Stimulated activated CD8-positive, alpha-beta memory T cell treated with anti-CD3 and anti-CD28 coated beads, Interleukin-12 subunit alpha, Interleukin-12 subunit beta, amount 100 ng/mL, for 24 hours (primary cell): ENCODE measurements around the gene TMEM239.
"Not testable (repeated sequence)": the region's sequence is repeated elsewhere in the genome, so short reads cannot be mapped to it uniquely, and the experiment has no call there.

ENCODE experiments used
- DNase-seq: peaks from one replicate; pipeline ENCODE4 v3.0.0-alpha.2; 2020; ENCODE audit errors: extremely low read depth

Gene TMEM239

DNA sequence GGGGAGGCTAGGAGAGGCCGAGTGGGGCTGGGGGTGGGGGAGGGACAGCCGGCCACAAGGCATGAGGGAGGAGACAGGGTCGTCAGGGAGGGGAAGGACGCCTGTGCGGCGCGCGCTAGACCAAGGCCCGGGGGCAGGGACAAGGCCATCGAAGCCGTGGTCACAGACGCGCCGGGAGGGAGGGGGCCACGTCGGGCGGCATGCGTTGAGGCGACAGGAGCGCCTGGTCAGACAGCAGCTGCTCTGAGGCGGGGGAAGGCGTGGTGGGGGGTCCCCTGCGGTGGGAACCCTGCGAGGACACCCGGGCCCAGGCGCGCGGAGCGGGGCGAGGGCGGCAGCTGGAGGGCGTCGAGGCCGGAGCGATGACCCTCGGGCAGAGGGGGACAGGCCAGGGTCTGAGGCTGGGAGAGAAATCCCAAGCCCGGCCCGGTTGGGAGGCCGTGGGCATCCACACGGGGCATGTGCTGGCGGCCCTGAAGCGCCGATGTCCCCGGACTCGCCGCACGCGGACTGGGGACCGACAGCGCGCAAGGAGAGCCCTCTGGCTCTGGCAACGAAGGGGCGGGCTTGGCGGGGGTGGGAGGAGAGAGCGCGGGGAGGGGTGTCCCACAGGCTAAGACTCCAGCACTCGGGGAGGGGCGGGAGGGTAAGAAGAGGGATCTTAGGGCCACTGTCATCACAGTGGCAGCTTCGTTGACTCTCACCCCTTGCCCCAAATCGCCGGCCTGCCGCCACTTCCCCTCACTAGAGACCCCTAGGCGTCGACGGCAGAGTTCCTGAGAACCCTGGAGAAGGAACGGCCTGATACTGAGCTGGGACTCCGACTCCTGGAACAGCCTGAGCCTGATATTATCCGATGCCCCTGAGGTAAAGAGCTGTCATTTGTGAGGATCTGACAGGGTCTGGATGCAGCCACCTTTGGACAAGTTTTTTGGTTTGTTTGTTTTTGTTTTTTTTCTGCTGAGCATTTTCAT is 5.0 kb downstream of the TMEM239 start:
- no peak for DNase-seq

DNA sequence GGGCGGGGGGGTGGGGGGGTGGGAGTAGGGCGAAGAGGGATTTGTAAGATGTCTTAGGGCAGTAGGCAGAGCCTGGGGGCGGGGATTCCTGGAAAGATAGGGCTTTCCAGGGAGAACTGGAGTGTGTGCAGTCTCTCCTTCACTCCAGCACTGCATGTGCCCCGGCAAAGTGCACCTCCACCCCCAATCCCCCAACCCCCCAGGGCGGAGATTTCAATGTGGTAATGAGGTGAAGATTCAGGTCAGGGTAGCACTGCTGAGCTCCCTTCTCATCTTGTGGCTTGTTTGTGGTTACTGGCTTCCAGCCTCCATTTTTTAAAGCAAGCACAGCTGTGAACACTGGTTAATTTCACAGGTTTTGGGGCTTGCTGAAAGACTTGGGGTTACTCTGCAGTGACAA is 5.9 kb downstream of the TMEM239 start:
- DNase-seq, result no peak

DNA sequence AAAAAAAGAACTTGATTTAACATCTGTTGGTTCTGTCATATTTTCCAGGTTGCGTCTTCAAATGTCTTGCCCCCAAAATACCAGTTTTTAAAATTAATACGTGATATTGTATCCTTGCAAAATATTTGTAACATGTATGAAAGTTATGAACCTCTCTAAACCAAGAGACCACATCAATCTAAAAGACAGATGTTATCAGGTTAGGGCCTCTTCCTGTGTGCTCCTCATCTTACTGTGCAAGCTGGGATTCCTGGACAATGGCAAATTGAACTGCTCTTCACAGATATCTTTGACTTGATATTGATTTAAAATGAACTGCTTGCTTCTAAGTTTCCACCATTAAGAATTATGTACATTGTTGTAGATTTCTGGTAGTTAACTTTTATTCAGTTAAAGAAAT is 9.6 kb downstream of the TMEM239 start:
- DNase-seq, result no peak

DNA sequence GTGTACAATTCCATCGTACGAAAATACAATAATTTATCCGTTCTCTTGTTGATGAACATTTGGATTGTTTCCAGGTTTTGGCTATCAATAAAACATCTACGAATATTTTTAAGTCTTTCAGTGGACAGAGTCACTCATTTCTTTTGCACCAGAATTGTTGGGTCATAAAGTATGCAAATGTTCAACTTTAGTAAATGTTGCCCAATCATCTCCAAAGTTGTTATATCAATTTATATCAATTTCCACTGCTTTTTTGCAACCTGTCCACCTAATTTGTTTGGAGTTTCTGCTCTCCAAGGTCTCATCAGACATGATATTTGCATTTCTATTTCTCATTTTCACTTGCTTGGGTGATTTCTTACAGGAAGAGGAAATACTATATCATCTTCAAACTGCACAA is 10.5 kb downstream of the TMEM239 start:
- DNase-seq, result no peak

DNA sequence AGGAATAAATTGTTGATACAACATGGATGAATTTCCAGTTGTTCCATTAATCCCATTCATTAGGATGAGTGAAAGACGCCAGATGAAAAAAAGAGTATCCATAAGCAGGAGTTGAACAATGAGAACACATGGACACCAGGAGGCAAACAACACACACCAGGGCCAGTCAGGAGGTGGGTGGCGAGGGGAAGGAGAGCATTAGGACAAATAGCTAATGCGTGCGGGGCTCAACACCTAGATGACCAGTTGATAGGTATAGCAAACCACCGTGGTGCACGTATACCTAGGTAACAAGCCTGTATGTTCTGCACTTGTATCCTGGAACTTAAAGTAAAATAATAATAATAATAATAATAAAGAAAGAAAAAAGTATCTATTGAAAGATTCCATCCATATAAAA is 13.2 kb downstream of the TMEM239 start:
- DNase-seq, result no peak

- DNase-seq, result not testable (repeated sequence)
Measured at GRCh38 chr20:2831206-2831605, 15.0 kb downstream of the TMEM239 start.

- no peak for DNase-seq
Measured at GRCh38 chr20:2833761-2834160, 17.6 kb downstream of the TMEM239 start.

DNA sequence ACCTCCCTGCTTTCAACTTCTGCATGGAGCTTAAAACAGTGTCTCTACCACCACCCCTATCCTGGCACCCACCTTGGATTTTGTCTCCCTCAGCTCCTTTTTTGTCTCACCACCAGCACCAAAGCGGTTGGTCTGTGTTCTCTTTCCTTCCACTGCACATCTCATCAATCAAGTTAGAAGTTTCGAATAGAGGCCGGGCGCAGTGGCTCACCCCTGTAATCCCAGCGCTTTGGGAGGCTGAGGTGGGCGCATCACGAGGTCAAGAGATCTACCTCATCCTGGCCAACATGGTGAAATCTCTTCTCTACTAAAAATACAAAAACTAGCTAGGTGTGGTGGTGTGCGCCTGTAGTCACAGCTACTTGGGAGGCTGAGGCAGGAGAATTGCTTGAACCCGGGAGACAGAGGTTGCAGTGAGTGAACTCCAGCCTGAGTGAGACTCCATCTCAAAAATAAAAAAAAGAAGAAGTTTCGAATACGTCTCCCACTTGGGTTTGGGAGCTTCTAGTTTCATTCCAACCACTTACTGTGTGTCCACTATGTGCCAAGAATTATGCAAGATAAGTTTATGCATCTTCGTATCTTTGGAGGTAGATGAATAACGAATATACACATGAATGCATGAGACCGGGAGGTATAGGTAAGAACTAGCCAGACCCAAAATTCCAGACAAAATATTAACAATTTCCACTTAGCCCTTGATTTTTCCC is 18.4 kb downstream of the TMEM239 start:
- DNase-seq, result no peak

- DNase-seq, result no peak
Measured at GRCh38 chr20:2835331-2835796, 19.2 kb downstream of the TMEM239 start.

GRCh38 chr20:2836035-2836434 is 19.9 kb downstream of the TMEM239 start:
- no peak for DNase-seq

DNA sequence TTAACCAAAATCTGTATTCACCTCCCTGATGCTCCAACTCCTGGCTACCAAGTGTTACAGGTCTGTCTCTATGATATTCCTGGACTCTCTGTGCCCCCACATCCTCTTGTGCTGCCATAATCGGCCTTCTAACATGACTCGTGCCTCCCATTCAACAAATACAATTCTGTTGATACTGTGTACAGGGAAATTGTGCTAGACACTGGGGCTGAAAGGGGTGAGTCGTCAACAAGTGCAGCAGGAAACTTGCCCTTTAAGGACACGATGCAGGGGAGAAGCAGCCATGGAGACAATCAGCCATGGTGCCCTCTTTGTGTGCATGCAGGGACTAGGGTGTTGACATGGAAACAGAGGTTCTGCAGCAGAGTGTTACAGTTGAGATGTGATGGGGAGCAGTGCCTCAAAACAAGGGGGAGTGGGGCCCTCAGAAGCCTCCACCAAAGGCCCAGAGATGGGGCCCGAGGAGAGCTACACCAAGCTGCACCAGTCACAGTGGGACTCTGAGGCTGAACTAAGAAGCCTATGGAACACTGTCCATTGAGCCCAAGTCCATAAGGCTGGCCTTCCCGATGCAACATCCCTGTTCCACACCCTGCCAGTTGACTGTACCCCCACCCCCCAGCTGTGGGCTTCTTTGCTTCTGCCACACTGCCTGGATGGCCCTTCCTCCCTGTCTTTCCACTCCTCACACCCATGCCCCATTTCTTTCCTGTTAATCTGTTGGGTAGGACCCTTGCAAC is 21.2 kb downstream of the TMEM239 start:
- no peak for DNase-seq

DNA sequence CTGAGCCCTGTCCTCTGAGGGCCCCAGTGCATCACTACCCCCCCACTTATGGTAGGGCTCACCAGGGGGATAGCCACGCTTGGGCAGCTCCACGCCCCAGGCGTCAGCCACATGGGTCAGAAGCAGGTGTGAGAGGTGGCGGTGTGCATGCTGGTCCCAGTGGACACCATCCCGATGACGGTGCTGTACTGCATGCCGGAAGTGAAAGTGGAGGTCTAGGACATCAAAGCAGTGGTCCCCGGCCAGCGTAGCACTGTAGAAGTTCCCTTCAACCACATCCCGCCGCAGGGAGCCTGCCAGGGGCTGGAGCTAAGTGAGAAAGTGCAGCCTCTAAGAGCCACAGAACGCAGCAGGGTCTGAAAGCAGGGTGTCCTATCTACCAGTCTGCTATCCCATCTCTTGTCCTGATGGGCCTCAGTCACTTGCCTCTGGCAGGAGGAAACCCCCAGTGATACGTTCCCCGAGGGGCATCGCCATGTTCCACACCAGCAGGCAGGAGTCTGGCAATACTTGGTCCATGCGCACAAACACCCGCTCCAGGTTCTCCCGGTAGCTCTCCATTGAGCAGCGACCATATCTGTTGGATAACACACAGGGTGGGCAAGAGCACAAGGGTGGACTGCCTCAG is 22.1 kb downstream of the TMEM239 start:
- no peak for DNase-seq

DNA sequence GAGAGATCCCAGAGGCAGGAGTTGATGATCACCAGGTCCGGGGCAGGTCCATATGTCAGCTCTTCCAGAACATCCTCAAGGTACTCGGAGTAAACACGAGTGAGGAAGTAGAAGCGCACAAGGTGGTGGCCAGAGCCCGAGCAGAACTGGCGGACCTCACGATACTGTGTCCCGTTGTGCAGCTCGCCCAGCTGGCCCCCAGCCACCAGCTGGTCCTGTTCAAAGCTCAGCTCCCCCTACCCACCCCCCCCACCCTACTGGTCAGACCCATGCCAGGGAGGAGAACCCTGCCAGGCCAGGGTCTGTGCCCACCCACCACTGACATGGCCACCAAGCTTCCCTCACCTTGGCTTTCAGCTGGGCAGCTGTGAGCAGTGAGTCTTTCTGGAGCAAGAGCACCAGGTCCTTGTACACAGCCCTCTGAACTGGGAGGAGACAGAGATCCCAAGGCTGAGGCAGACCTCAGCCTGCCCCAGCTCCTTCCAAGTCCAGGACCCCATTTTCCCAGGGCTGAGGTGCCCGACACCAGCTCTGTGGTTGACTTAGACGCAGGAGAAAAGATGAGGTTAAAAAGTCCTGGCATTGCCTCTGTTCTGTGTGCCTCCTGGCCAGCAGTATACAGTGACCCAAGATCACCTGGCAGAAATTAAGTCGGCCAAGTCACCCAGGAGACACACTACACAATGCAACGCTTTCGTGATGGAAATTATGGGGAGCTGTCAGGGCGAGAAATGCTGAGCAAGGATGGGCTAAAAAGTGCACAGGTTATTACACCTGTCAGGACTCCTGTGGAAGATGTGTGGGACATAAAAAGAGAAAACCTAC is 22.9 kb downstream of the TMEM239 start:
- DNase-seq, result no peak

GRCh38 chr20:2839732-2840137 is 23.6 kb downstream of the TMEM239 start:
- DNase-seq, result no peak

GRCh38 chr20:2840138-2840966 is 24.2 kb downstream of the TMEM239 start, which contains the start of the genes PCED1A and VPS16:
Gene PCED1A (minus strand): TSS chr20:2840655. CDS start chr20:2839912, 743 bp downstream.
Gene VPS16 (plus strand): TSS chr20:2840745. CDS start chr20:2840775, 30 bp downstream.
- peak; percentile 83 for DNase-seq

- DNase-seq, result no peak
Measured at GRCh38 chr20:2840967-2841531, 24.9 kb downstream of the TMEM239 start.

DNA sequence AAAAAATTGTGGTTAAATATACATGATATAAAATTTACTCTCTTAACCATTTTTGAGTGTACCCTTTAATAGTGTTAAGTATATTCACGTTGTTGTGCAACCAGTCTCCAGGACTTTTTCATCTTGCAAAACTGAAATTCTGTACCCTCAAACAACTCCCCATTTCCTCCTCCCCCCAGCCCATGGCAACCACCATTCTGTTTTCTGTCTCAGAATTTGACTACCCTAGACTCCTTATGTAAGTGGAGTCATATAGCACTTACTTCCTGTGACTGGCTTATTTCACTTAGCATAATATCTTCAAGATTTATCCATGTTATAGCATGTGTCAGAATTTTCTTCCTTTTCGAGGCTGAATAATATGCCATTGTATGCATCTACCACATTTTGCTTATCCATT is 29.4 kb downstream of the TMEM239 start:
- no peak for DNase-seq

DNA sequence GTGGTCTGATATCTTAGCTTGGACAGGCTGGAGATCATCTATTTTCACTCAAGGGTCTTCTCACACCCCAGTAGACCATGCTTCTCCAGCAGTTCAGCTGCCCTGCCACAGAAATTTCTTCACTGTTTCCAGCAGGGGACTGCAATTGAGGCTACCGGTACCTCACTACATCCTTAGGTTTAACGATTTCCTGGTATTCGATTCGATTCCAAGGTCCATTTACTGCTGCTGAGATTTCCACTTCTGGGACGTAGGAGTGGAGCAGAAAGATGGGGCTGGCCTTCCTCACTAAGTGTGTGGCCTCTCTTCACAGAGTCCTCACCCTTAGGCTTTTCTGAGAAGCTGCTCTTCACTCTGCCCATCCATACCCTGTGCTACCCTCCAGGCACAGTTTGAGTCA is 30.5 kb downstream of the TMEM239 start:
- no peak for DNase-seq

GRCh38 chr20:2847802-2848201 is 31.6 kb downstream of the TMEM239 start:
- no peak for DNase-seq
